HepG2 (cell line): ENCODE measurements around the gene RPRD2. TPM values are rescaled to one million over a fixed set of nuclear protein-coding genes. Genes with fewer than 3 reads are reported as not detected.

ENCODE experiments used
- ATM ChIP-seq: fragments of 450-650 bp; IDR thresholded peaks from 2 replicates; pipeline ENCODE4 v1.7.1; 2017; ENCODE audit warnings: mild to moderate bottlenecking, borderline replicate concordance
- DNMT3B ChIP-seq: conservative IDR thresholded peaks from 2 replicates; pipeline ENCODE4 v1.6.1; 2016; ENCODE audit warnings: missing biosample characterization, control low read depth
- HBP1 ChIP-seq: IDR thresholded peaks from 2 replicates; pipeline ENCODE4 v1.6.1; 2016; ENCODE audit warnings: low read depth, control low read depth
- KDM2A ChIP-seq: sonication (generic); formaldehyde crosslinking; IDR thresholded peaks from 2 replicates; pipeline ENCODE4 v1.4.0; 2020; ENCODE audit warnings: low read depth, missing genetic modification reagents, borderline replicate concordance
- MTA3 ChIP-seq: sonication (generic); formaldehyde crosslinking; IDR thresholded peaks from 2 replicates; pipeline ENCODE4 v1.4.0; 2020; ENCODE audit warnings: missing genetic modification reagents
- MTERF4 ChIP-seq: sonication (generic); formaldehyde crosslinking; IDR thresholded peaks from 2 replicates; pipeline ENCODE4 v1.8.0; 2023; ENCODE audit warnings: mild to moderate bottlenecking, missing genetic modification reagents
- RFXAP ChIP-seq: sonication (generic); formaldehyde crosslinking; IDR thresholded peaks from 2 replicates; pipeline ENCODE4 v1.4.0; 2020; ENCODE audit warnings: missing genetic modification reagents, borderline replicate concordance
- SALL1 ChIP-seq: sonication (generic); formaldehyde crosslinking; IDR thresholded peaks from 2 replicates; pipeline ENCODE4 v1.8.0; 2022; ENCODE audit warnings: mild to moderate bottlenecking, missing genetic modification reagents
- SMAD3 ChIP-seq: sonication (generic); formaldehyde crosslinking; IDR thresholded peaks from 2 replicates; pipeline ENCODE4 v1.4.0; 2020; ENCODE audit warnings: missing genetic modification reagents
- TBP ChIP-seq: sonication (generic); formaldehyde crosslinking; IDR thresholded peaks from 2 replicates; pipeline ENCODE4 v1.5.0; 2020; ENCODE audit warnings: missing genetic modification reagents
- TCF7L2 ChIP-seq: IDR thresholded peaks from 2 replicates; pipeline ENCODE4 v1.6.1; 2011; ENCODE audit warnings: mild to moderate bottlenecking, low read depth, low read length, moderate library complexity
- ZBTB2 ChIP-seq: sonication (generic); formaldehyde crosslinking; IDR thresholded peaks from 2 replicates; pipeline ENCODE4 v1.8.0; 2022; ENCODE audit warnings: low read depth, missing genetic modification reagents
- ZBTB3 ChIP-seq: sonication (generic); formaldehyde crosslinking; IDR thresholded peaks from 2 replicates; pipeline ENCODE4 v1.4.0; 2020; ENCODE audit warnings: low read depth, mild to moderate bottlenecking, moderate library complexity, missing genetic modification reagents, borderline replicate concordance
- ZBTB4 ChIP-seq: sonication (generic); formaldehyde crosslinking; IDR thresholded peaks from 2 replicates; pipeline ENCODE4 v1.4.0; 2020; ENCODE audit warnings: missing genetic modification reagents, mild to moderate bottlenecking, borderline replicate concordance
- ZNF362 ChIP-seq: sonication (generic); formaldehyde crosslinking; IDR thresholded peaks from 2 replicates; pipeline ENCODE4 v1.4.0; 2020; ENCODE audit warnings: missing genetic modification reagents, mild to moderate bottlenecking, borderline replicate concordance
- ZNF441 ChIP-seq: sonication (generic); formaldehyde crosslinking; IDR thresholded peaks from 2 replicates; pipeline ENCODE4 v1.7.0; 2021; ENCODE audit warnings: missing genetic modification reagents, borderline replicate concordance
- ZNF660 ChIP-seq: sonication (generic); formaldehyde crosslinking; IDR thresholded peaks from 2 replicates; pipeline ENCODE4 v1.5.1; 2020; ENCODE audit warnings: mild to moderate bottlenecking, low read depth, missing genetic modification reagents, borderline replicate concordance
- ZNF703 ChIP-seq: sonication (generic); formaldehyde crosslinking; IDR thresholded peaks from 2 replicates; pipeline ENCODE4 v1.5.1; 2020; ENCODE audit warnings: missing genetic modification reagents, mild to moderate bottlenecking, moderate library complexity, borderline replicate concordance
- ZNF709 ChIP-seq: sonication (generic); formaldehyde crosslinking; IDR thresholded peaks from 2 replicates; pipeline ENCODE4 v1.5.0; 2020; ENCODE audit warnings: mild to moderate bottlenecking, missing genetic modification reagents
- ZNF816 ChIP-seq: sonication (generic); formaldehyde crosslinking; IDR thresholded peaks from 2 replicates; pipeline ENCODE4 v1.8.0; 2022; ENCODE audit warnings: missing genetic modification reagents, mild to moderate bottlenecking, borderline replicate concordance
- polyA plus RNA-seq, 8 experiments: library from polyadenylated mRNA; depleted of rRNA in 3 of 8; stranded (reverse) in 7 of 8; unstranded in 1 of 8; fragments of >200 nt; fragmentation: Illumina TruSeq in 4 of 8; extraction: Trizol in 4 of 8; gene quantifications; 2 replicates each; pipeline versions ENCODE4 v1.2.1 to v1.2.3, GENCODE V29; 2011 to 2016; ENCODE audit warnings: low read depth in 4 of 8, missing spikeins in 1 of 8, mixed read lengths in 1 of 8; ENCODE audit not compliant: insufficient read depth in 1 of 8
- total RNA-seq, 5 experiments: library from RNA; depleted of rRNA; stranded (reverse); fragments of >200 nt; fragmentation: Illumina TruSeq; extraction: Trizol; gene quantifications; 2 replicates each; pipeline ENCODE4 v1.2.3, GENCODE V29; 2016; ENCODE audit warnings: low read depth in 1 of 5

Gene RPRD2
- total and polyA plus RNA-seq, 2 of the 13 experiments (the other 11 are each of a cell fraction or from before 2014, with no cell fraction given): 8.0 to 8.9 TPM

- TF ChIP-seq SMAD3 (CRISPR knock-in tag): 0 out of 2 replicates have a peak, but pooled peaks have one; percentile 15
- 0 out of 2 replicates have a peak, but pooled peaks have one; percentile 48 for TF ChIP-seq ZNF703 (CRISPR knock-in tag)
- peak; percentile 51; the same call in 1 of the 2 replicates for TF ChIP-seq HBP1 (CRISPR knock-in tag)
- no peak for TF ChIP-seq ZNF660 (CRISPR knock-in tag)
- no peak for TF ChIP-seq ZBTB4 (CRISPR knock-in tag)
- no peak for TF ChIP-seq ATM
- no peak for TF ChIP-seq RFXAP (CRISPR knock-in tag)
- TF ChIP-seq KDM2A (CRISPR knock-in tag): peak; percentile 8; the same call in 1 of the 2 replicates
- TF ChIP-seq DNMT3B: no peak
- TF ChIP-seq TCF7L2: no peak
- no peak for TF ChIP-seq ZBTB2 (CRISPR knock-in tag)
- 0 out of 2 replicates have a peak, but pooled peaks have one; percentile 40 for TF ChIP-seq ZNF709 (CRISPR knock-in tag)
- TF ChIP-seq TBP (CRISPR knock-in tag): no peak
- 0 out of 2 replicates have a peak, but pooled peaks have one; percentile 9 for TF ChIP-seq ZBTB3 (CRISPR knock-in tag)
- TF ChIP-seq MTERF4: no peak
- TF ChIP-seq ZNF362 (CRISPR knock-in tag): peak; percentile 81; the same call in 1 of the 2 replicates
- 0 out of 2 replicates have a peak, but pooled peaks have one; percentile 13 for TF ChIP-seq ZNF441 (CRISPR knock-in tag)
- no peak for TF ChIP-seq MTA3 (CRISPR knock-in tag)
- 0 out of 2 replicates have a peak, but pooled peaks have one; percentile 1 for TF ChIP-seq ZNF816 (CRISPR knock-in tag)
- peak; percentile 12; the same call in 1 of the 2 replicates for TF ChIP-seq SALL1 (CRISPR knock-in tag)
Observed at GRCh38 chr1:150514913-150515327, 151.0 kb downstream of the RPRD2 start (continued).
